8988T (cell line): ENCODE measurements around the gene PLA1A.
"Not testable (repeated sequence)": the region's sequence is repeated elsewhere in the genome, so short reads cannot be mapped to it uniquely, and the experiment has no call there.

Source experiments
- DNase-seq: peaks from one replicate; pipeline ENCODE4 v3.0.0; 2011

PLA1A gene

GRCh38 chr3:119579366-119580066 is 18.2 kb upstream of the PLA1A start, which contains the start of gene ADPRH:
TSS of gene ADPRH (plus strand) at chr3:119579492. CDS start at chr3:119582170, 2,678 bp downstream.
- peak; percentile 56 for DNase-seq

DNA sequence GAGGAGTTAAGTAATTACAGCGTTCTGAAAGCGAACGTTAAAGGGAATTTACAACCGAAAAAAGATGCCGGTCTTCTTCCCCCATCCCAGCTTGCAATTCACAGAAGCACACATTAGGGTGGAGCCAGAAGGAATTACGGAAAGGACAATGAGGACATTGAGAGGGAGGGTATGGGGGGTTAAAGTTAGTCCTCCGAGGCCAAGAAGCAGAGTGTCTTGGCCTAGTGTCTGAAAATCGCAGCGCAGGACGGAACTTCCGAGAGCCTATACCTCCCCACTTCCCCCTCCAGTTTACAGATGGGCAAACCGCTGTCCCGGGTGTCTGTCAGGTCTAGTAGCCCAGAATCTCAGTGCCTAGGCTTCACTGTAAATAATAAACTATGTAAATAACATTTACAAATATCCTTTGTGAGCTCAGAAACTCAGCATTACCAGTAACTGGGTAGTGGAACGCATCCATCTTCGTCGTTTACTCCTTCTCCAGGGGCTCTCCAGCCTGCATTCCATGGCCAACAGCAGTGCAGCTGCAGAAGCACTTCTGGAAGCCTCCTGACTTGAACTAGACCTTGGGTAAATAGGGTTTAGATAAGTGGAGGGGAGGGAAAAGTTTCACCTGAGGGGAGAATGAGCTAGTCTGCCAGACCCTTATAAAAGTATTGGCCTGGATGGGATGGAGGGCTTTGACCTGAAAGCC is 17.5 kb upstream of the PLA1A start:
- no peak for DNase-seq

DNA sequence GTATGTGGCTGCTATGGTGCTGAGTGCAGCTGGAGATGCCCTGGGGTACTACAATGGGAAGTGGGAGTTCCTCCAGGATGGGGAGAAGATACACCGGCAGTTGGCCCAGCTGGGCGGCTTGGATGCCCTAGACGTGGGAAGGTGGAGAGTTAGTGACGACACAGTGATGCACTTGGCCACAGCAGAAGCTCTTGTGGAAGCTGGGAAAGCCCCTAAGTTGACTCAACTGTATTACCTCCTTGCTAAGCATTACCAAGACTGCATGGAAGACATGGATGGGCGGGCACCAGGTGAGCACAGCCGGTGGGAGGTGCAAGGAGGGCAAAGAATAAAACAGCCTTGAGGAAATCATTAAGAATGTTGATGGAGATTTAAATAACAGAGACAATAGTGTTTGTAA is 15.5 kb upstream of the PLA1A start:
- DNase-seq = no peak

- no peak for DNase-seq
Measured at GRCh38 chr3:119585208-119585607, 12.5 kb upstream of the PLA1A start.

DNA sequence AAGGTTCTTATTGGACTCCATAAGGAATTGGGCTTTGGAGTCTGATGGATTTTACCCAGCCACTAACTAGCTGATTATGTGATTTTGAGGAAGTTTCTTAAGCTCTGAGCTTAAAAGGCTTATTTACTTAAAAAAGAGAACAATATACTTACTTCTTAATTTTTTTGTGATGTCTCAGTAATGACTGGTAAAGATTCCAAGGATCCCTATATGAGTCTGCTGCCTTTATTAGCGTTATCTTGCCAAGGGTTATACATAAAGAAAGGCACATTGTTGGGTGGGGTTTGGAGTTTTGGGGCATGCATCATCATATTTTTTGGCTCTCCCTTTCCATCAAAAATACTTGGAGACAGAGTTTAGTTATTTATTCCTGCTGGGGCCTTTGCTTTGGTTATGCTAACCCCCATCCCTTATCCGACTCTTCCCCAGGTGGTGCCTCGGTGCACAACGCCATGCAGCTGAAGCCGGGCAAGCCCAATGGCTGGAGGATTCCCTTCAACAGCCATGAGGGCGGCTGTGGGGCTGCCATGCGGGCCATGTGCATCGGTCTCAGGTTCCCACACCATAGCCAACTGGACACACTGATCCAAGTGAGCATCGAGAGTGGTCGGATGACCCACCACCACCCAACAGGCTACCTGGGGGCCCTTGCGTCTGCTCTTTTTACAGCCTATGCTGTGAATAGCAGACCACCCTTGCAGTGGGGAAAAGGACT is 11.7 kb upstream of the PLA1A start:
- DNase-seq = no peak

- DNase-seq = no peak
Measured at GRCh38 chr3:119586733-119587172, 10.9 kb upstream of the PLA1A start.

- DNase-seq = no peak
Measured at GRCh38 chr3:119588112-119588511, 9.6 kb upstream of the PLA1A start.

DNA sequence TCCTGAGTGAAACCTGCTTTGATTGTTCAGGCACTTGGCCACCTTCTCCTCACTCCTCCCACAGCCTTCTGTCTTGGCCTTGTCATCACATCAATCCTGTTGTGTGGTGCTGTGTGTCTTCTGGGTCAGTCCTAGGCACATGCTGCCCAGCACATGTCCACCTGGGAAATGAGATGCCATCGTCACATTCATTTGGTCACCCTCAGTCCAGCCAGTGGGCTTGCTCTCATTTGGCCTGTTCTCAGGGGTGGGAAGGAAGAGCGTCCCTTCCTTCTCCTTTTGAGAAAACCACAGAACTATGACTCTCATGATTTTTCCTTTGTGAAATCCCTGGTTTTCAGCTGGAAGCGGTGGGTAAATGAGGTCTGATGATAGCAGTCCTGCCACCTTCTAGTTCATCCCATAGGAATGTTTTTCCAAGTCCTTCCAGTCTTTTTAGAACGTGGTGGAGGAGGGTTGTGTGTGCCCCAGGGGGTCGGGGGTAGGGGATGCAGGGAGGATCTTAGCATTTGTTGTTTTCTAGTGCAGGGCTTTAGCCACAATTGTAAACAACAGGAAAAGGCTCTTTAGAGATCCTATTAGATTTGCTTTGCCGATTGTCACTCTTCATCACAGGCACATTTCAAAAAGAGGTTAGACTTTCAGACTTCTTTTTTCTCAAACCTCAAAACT is 8.4 kb upstream of the PLA1A start:
- DNase-seq = no peak

GRCh38 chr3:119590706-119591105 is 7.0 kb upstream of the PLA1A start:
- DNase-seq = no peak

DNA sequence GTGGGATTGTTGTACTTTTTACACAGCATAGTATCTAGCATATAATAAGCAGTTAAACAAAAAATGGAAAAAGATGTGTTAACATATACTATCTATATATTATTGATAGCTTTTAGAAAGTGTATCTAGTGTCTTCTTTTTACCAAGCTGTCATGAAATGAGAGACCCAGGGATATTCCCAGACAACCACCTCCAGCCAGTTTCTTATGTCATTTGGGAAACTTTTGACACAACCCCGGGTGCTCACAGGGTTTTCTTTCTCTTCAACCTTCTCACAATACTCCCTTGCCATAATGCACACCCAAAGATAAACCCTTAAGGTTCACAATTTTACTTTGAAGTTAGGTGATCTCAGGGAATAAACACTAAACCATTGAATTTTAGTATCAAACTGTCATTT is 4.8 kb upstream of the PLA1A start:
- no peak for DNase-seq

DNA sequence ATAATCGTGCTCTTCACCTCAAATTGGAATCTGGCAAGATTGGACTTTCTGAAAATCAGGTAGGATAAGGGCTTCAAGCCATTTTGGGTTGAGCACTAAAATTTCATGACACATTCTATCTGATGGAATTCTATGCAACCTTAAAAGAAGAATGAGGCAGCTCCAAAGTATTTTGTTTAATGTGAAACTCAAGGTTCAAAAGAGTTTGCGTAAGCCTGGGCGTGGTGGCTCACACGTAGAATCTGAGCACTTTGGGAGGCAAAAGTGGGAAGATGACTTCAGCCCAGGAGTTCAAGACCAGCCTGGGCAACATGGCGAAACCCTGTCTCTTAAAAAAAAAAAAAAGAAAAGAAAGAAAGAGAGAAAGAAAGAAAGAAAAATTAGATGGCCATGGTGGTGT is 3.6 kb upstream of the PLA1A start:
- no peak for DNase-seq

- DNase-seq = not testable (repeated sequence)
Measured at GRCh38 chr3:119594929-119595328, 2.8 kb upstream of the PLA1A start.

GRCh38 chr3:119595639-119596334 is 1.9 kb upstream of the PLA1A start:
- no peak for DNase-seq

DNA sequence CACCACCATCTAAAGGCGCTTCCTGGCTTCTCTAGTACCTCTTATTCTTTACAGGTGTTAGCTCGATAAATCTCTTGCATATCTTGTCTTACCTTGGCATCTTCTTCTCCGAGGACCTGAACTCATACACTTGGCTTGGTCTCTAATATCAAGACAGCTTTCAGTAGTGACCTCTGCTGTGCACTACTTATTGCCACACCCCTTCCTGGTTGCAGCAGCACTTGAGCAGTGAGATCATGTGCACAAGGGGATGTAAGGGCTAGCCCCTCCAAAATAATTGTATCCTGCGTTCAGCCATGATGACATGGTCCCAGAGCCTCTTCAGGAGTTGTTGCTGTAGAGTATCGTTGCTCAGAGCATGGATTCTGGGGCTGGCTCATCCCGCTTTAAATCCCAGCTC is 1.3 kb upstream of the PLA1A start:
- no peak for DNase-seq

GRCh38 chr3:119598410-119599098 is 869 bp downstream of the PLA1A start:
- no peak for DNase-seq

DNA sequence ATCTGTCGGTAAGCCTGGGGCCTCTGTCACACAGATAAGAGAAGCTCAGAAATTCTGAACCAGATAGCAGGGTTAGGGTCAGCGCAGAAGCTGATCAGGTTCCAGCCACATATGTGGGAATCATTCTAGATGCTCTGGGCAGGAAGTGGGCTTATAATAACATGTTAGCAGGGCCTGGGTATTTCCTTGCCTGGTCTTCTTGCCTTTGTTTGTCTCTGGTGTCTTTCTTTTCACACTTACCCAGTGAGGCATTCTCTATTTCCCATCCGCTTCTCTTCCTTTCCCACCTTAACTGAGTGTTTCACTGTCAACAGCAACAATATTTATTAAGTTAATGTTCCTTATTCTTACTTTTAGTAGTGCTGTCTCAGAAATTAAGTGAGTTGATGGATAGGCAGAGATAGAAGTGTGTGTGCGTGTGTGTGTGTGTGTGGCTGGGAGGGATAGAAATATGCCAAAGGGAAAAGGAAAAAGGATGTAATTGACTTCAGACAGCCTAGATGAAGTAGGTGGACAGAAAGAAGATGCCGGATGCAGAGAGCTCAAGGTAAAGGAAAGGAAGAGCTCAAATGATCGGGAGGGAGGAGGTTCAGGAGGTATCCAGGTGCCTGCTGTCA is 2.0 kb downstream of the PLA1A start:
- no peak for DNase-seq

DNA sequence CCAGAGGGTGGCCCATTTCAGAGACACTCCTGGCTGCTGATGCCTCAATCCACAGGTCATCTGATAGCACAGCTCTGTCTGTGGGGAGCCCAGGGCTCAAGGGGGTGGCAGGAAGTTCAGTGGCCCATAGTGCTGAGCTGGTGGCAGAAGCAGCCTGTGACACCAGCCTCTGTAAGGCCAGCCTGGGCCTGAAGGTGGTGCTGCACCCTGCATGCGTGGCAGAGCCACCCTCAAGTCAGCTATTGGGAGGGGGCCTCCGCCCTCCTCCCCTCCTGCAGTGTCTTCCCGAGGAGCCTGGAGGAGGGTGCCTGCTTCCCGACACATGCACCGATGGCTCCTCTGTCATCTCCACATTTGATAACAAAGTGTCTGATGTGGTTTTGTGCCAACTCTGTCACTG is 3.0 kb downstream of the PLA1A start:
- no peak for DNase-seq

DNA sequence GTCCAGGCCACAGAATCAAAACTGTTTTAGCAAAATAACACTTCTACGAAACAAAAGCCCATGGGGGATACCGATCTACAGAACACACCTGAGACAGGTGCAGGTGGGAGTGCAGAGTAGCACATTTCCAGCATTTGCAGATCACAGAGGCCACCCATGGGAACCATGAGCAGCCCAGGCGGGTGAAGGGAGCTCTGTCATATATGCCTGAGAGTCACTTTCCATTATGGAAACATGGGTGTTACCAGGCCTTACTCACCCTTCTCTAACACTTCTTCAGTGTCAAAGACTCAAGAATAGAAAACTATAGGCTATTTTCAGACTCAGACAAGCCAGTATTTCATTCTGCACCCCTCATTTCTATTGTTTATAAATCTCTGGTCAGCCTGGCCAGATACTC is 3.5 kb downstream of the PLA1A start:
- DNase-seq = no peak

- DNase-seq = no peak
Measured at GRCh38 chr3:119602676-119603075, 5.0 kb downstream of the PLA1A start.

- no peak for DNase-seq
Measured at GRCh38 chr3:119604878-119605277, 7.2 kb downstream of the PLA1A start.

- DNase-seq = no peak
Measured at GRCh38 chr3:119608405-119609000, 10.8 kb downstream of the PLA1A start.
